ENCODE results near the gene GRIK4.

GRCh38 chr11:120595557-120595956 lies 84.0 kb downstream of the GRIK4 start:
- TF ChIP-seq CTCF (IDR thresholded peaks at IDR 0.05), result no peak
- no peak for TF ChIP-seq POLR2AphosphoS5 (IDR thresholded peaks at IDR 0.05)
- TF ChIP-seq POLR2A (IDR thresholded peaks at IDR 0.05), result no peak
